NOMO-1 treated with dmso at 0.1 percent for 144 hours (cell line): ENCODE data around the gene NRG2.

ENCODE experiments used
- DNase-seq: peaks from one replicate; lab custom pipeline; 2025; ENCODE audit not compliant: unreplicated experiment; lab: John Stamatoyannopoulos, UW

Gene NRG2

DNA sequence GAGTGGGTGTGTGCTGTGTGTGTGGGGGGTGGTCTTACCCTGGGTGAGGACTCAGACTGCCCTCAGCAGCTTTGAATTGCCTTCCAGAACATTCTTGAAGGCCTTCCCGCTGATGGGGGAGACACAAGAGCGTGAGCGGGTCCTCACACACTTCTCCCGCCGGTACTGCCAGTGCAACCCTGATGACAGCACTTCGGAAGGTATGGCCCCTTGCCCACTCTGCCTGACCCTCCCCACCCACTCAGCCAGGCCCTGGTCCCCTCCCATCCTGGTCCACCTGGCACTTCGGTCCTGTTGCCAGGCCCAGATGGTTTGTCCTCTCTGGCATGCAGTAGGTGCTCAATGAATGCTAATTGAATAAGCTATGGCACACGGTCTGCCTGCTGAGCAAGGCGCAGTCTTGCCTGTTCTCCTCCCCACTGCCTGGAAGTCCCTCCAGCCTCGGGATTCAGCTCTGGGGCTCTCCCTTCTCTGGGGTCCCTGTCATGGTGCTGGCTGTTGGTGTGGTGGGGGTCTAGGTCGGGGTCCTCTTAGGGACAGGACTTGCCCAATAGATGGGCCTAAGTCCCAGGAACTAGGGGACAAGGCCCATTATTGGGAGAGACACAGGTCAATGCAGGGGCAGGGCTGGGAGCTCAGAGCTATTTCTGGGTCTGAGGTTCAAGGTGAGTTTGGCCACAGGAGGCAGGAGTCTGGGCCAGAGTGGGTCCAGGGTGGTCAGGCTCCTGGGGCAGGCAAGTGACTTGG is 221.1 kb downstream of the NRG2 start:
- no peak for DNase-seq

DNA sequence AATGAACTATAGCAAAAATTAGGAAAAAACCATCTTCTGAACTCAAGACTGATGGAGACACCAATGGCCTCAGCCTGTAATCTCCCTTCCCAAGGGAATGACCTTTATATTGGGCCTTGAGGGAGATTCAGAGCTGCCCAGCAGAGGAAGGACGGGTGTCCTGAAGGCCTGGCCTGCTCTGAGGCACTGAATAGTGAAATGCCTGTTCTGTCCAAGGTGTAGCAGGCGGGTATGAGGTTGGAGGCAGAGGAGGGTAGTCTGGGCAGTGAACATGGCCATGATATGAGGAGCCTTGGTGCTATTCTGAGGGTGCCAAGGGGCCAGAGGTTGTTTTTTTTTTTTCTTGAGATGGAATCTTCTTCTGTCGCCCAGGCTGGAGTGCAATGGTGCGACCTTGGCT is 222.5 kb downstream of the NRG2 start:
- DNase-seq = no peak

DNA sequence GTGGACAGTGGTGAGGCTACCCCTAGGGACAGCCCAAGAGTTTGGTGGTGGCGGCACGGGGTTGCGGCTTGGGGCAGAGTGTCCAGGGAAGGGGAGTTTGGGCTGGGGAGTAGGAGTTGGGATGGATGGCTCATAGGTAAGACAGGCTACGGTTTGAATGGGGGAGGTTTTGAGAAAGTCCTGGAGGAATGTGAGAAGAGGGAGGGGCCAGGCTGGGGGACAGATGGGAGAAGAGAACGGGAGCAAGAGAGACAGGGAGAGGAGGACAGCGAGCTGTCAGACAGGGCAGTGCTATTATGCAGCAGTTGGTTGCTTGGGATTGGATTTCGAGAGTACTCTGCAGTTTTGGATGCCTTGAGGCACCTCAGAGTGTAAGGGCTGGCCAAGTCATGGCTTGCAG is 223.0 kb downstream of the NRG2 start:
- no peak for DNase-seq

DNA sequence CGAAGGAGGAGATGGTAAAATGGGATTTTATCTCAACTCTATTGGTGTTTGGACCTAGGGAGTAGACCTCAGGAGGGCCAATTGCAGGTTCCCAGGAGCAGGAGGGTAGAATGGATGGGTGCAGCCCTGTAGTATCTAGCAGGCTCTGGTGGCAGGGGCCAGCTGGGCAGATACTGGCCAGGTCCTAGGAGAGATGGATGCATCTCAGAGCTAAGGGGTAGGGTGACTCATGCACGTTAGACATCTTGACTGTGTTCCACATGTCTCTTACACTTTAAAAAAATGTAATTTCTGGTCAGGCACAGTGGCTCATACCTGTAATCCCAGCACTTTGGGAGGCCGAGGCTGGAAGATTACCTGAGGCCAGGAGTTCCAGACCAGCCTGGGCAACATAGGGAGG is 225.1 kb downstream of the NRG2 start:
- no peak for DNase-seq

DNA sequence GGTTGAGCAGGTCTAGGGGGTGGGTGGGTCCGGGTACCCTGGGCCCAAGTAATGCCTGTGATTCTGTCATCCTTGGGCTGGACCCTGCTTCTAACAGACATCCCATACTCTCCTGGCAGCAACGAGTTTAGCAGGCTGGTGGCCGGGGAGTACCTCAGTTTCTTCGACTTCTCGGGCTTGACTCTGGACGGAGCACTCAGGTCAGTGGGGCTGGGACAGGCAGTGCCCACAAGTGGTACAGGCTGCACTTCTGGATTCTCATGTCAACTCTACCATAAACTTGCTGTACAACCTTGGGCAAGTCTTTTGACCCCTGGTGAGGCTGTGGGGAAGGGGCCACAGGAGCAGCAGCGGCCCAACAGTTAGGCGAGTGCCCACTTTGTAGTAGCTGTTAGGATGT is 225.7 kb downstream of the NRG2 start:
- no peak for DNase-seq

DNA sequence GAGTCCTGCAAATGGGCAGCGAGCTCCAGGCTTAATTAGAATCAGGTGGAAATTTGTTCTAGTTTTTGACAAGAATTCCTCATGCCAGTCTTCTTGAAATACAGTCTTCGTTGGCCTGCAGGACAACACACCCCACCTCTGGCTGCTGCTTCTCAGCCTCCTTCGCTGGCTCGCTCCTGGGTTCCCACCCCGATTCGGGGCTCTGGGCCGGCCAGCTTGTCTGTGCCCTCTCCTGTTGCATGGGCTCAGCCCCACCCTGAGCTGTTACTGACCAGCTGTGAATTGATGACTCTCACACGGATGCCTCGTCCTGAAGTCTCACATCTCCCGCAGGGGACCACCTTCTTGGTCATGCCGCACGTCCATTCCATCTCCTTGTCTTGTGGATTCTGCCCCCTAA is 226.5 kb downstream of the NRG2 start:
- no peak for DNase-seq

DNA sequence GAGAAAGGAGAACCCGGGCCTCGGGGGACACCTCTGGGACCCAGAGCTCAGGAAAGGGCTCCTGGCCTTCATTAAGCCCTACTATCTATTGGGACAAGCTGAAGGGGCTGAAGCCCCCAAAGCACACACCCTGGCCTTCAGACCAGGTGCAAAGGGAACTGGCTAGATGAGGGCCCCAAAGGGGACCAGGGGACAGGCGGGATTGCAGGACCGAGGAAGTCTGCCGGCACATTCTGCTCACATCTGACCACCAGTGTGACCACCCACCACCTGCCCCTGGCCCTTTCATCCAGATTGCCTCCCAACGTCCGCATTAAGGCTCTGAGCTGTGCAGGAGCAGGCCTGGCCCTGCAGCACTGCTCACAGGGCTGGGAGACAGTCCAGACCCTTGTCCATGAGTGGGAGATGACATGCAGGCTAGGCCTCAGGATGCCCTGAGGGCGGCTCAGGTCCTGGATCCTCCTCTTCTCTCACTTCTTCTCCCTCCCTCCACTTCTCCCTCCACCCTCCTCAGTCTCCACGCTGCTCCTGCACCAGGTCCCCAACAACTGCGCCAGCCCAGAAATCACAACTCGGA is 228.3 kb downstream of the NRG2 start:
- no peak for DNase-seq

DNA sequence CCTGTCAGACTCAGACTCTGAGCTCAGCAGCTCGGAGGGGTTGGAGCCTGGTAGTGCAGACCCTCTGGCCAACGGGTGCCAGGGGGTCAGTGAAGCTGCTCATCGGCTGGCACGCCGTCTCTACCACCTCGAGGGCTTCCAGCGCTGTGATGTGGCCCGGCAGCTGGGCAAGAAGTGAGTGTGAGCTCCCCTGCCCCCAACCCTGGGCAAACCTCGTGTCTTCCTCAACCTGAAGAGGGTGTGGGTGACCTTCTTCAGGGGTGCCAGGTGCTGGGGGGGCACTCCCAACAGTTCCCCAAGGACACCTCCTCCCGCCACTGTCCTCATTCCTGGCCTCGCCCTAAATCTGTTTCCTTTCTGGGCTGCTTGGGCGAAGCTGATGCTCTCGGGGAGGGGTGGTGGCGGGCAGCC is 228.9 kb downstream of the NRG2 start:
- DNase-seq = no peak

DNA sequence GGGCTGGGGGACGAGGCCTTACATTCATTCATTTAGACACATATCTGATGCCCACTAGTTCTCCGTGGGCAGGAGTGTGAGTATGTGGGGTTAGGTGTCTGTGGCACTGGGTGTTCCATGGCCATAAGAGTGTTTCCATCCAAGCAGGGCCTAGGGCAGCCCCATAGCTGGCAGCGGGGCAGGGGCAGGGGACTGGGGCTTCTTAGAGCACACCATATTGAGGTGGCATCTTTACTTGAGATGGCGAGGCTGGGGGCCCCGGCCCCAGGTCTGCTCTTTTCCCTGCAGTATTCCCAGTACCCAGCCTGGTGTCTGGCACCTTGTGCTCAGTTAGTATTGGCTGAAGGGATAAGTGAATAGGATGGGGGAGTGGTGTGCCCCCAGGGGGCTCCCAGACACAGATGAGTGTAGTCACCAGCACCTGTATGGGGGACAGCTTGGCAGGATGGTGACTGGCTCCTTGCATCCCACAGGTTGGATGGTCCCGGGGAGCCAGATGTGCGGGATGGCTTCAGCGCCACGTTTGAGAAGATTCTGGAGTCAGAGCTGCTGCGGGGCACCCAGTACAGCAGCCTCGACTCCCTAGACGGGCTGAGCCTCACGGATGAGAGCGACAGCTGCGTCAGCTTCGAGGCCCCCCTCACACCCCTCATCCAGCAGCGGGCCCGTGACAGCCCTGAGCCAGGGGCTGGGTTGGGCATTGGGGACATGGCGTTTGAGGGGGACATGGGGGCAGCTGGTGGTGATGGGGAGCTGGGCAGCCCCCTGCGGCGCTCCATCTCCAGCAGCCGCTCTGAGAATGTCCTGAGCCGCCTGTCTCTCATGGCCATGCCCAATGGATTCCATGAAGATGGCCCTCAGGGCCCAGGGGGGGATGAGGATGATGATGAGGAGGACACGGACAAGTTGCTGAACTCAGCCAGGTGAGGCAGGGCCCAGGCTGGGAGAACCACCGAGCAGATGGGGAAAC is 230.0 kb downstream of the NRG2 start:
- no peak for DNase-seq

DNA sequence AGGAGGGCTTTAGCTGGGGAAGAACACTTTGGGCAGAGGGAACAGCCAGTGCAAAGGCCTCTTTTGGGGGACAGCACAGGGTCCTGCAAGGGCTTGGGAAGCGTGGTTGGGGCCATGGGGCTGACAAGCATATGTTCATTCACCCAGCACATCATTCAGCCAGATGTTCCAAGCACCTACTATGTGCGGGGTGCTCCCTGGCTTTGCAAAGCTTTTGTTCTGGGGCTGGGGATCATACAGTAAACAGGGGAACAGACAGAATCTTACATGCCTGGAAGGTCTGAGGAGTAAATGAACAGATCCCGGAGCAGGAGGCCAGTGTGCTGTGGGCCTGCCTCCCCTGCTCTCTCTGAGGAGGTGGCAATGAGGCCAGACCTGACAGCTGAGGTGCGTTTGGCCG is 230.8 kb downstream of the NRG2 start:
- DNase-seq = no peak

DNA sequence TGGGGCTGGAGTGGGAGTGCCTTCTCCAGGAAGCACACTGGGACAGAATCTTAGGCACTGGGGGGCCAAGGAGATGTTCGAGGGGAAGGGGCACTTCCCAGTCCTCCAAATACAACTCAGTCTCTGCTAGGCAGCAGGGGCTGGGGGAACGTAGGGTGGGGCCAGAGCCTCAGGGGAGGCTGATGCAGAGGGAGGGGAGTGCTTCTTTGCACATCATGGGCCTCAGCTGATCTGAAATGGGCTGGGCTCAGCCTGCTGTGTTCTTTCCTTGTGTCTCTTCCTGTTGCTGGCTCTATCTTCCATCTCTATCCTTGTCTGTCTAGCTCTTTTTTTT is 231.9 kb downstream of the NRG2 start:
- DNase-seq = no peak

DNA sequence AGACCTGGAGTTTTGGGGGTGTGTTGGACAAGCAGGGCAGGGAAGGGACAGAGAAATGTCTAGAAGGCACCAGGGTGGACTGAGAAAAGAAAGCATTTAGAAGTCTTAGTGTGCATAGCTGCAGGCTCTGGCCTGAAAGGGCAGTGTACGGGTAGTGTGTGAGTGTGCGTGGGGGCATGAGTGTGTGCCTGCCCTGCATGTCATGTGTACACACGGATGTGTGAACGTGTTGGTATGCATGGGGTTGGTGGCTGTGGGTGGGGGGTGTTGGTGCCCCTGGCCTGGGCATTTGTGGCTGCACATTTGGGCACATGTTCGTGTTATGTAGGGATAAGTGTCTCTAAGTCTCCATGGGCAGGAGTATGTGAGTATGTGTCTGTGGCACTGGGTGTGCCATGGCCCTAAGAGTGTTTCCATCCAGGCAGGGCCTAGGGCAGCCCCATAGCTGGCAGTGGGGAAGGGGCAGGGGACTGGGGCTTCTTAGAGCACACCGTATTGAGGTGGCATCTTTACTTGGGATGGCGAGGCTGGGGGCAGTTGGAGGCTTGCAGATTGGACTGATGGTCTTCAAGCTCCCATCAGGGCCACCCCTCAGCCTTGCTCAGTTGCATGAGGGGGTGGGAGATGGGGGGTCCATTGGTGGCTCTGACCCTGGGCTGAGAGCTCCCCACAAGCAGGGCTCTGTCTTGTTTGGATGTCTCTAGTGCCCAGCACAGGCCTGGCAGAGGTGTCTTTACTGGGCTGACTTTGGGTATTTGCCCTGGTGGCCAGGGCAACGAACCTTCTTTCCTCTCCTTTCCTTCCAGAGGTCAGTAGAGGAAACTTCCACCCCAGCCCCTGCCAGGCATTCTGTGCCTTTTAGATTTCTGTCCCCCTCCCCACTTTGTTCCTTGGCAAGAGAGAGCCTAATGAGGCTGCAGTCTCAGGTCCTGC is 232.5 kb downstream of the NRG2 start:
- no peak for DNase-seq

DNA sequence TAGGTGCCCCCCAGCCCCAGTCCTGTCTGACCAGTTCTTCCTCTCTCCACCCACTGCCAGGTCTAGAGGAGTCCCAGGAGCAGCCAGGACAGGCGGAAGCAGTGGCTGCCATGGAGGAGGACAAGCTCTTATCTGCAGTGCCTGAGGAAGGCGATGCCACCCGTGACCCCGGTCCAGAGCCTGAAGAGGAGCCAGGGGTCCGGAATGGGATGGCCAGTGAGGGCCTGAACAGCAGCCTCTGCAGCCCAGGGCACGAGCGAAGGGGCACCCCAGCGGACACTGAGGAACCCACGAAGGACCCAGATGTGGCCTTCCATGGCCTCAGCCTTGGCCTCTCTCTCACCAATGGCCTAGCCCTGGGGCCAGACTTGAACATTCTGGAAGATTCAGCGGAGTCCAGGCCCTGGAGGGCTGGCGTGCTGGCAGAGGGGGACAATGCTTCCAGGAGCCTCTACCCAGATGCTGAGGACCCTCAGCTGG is 233.7 kb downstream of the NRG2 start:
- DNase-seq = no peak

DNA sequence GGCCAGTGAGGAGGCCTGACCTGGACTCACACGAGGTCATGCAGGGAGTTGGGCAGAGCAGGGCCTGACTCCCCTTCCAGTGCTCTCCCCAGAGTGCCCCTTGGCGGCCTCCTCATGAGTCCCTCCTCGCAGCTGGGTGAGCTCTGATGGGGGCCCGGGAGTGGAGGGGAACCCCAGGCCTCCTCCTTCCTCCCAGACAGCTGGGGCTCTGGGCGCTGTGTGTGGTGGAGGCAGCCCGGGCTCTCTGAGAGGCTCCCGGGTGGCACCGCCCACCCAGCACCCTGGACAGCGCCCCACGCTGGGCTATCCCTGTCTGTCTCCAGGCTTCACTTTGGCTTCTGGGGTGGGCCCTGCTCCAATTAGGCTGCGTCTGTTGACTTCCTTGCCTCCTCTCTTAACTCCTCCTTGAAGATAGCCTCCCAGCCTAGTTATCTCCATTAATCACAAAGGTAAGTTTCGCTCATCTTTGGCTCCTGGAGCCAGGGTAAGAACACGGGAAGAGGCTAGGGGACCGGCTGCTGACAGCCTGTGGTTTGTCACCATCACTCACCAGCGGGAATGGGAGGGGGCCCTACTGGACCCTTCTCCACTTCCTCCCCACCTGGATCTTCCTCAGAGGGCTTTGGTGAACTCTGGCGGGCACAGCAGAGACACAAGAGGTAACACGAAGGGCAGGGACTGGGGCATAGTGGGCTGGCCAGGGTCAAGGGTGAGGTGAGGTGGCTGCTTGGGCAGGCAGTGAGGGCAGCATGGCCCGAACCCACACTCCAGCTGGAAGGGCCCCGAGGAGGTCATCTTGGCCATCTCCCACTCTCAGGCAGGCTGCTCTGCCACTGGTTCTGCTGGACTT is 234.4 kb downstream of the NRG2 start:
- DNase-seq = no peak

DNA sequence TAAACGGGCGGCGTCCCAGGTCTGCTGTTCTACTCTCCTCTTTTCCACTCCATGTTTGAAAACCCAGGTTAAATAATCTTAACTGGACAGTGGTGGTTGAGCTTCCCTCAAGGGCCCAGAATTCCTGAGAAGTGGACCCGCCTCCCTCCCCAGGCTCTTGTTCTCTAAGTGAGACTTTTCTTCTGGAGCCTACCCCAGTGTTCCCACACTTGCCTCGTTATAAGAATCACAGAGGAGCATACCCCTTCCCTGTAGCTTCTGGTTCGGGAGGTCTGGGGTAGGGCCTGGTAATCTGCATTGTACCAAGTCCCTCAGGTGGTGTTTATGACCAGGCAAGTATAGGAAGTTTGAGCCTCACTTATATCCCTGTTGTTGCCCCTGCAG is 235.5 kb downstream of the NRG2 start:
- DNase-seq = no peak

DNA sequence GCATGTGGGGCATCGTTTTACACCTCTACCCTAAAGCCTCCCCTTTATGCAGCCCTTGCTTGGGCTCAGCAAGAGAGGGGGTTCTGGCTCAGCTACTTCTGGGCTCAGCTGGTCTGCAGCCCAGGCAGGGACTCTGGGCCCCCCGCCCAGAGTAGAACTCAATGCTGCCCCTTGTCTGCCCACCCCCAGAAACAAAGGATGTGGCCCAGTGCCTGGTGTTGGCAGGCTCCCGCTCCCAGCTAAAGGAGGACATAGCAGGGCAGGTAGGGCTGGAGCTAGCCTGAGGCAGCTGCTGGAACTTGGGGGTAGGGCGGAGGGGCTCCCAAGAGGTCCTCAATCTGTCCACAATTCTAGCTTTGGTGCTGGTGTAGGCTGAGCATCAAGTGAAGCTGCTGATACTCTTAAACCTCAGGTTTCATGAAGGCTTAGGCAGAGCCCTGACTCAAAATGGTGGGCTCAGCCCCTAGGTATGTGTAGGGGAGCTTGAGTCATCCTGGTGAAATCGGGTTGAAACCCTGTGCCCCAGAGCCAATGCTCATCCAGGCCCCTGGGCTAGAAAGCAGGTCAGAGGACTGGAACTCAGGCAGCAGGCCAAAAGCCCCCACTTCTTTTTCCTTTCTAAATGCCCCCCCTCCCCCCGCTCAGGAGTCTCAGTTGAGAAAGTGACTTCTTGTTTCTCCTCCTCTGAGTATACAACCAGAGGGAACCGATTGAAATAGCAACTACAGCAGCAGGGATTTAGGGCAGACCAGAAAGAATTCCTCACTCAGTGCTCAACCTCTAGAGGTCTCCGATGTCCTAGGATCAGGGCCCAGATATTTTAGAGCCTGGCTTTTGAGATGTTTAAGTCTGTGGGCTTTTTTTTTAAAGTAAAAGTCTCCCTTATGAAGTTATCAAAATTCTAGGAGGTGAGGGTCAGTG is 236.1 kb downstream of the NRG2 start:
- DNase-seq = no peak

DNA sequence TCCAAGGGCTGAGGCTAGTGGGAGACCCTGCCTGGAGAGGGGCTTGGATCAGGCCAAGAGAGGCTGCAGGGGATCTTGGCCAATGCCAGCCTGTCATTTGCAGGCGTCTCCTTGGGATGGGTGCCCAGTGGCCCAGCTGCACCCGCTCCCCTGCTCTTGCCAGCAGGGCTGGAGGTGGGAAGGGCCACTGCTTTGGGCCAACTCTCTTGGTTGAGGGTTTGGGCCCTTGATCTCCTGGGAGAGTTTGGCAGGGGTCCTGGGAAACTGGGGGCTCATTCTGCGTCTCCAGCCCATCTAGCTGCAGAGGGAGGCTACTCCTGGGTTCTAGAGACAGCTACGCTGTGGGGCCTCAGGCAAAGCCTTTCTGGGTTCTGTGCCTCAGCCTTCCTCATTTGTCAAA is 237.0 kb downstream of the NRG2 start:
- DNase-seq = no peak

DNA sequence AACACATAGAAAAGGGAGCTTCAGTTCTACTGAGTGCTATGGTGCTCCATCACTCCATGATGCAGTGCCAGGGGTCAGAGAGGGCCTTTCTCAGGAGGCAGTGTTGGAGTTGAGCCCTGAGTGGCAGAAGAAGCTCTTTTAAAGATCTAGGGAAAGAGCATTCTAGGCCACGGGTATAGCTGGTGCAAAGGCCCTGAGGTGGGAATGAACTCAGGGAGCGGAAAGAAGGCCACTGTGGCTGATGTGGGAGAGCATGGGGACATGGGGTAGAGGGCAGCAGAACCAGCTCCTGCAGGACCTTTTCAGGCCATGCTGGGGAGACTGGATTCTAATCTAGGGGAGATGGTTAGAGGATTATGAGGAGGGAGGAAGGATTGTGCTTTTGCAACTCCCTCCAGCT is 237.6 kb downstream of the NRG2 start:
- DNase-seq = no peak
